Psoas muscle (tissue), 8 donors: ENCODE results near the gene MEG3. TPM values are rescaled to one million over a fixed set of nuclear protein-coding genes. Genes with fewer than 3 reads are reported as not detected.

Experiments used
- ATAC-seq, 4 donors: fragments of 200-7000 bp; cut with Tn5 transposase; one replicate each; pipeline ENCODE4 v1.9.1; 2020; ENCODE audit warnings: moderate library complexity in 3 of 4, mild to moderate bottlenecking in 2 of 4
- DNase-seq, 2 donors: peaks; one replicate each; pipeline ENCODE4 v3.0.0-alpha.2; 2020
- H3K27ac ChIP-seq: fragments of 200-600 bp; one replicate; pipeline ENCODE4 v1.8.0; 2022
- H3K27me3 ChIP-seq, 3 donors: fragments of 200-600 bp in 1 of 3; one replicate each; pipeline versions ENCODE4 v1.6.1 to v1.8.0; 2013 to 2022; ENCODE audit warnings: low read length in 2 of 3, mild to moderate bottlenecking in 2 of 3, moderate library complexity in 1 of 3; ENCODE audit not compliant: insufficient read depth in 3 of 3
- H3K36me3 ChIP-seq, 2 donors: fragments of 200-600 bp in 1 of 2; one replicate each; pipeline versions ENCODE4 v1.6.1 to v1.8.0; 2013 to 2022; ENCODE audit warnings: low read depth in 1 of 2, mild to moderate bottlenecking in 1 of 2, moderate library complexity in 1 of 2; ENCODE audit not compliant: insufficient read depth in 1 of 2
- H3K4me1 ChIP-seq: fragments of 200-600 bp; one replicate; pipeline ENCODE4 v1.8.0; 2022
- H3K4me3 ChIP-seq: fragments of 200-600 bp; one replicate; pipeline ENCODE4 v1.8.0; 2022; ENCODE audit warnings: mild to moderate bottlenecking
- H3K9me3 ChIP-seq: fragments of 200-600 bp; one replicate; pipeline ENCODE4 v1.8.0; 2022
- CTCF ChIP-seq: fragments of 200-600 bp; IDR thresholded peaks from one replicate; pipeline ENCODE4 v1.8.0; 2022; ENCODE audit warnings: antibody characterized with exemption
- WGBS, 3 donors: extraction: QIAGEN DNeasy Blood & Tissue Kit; methylation state at CpG; one replicate each; pipeline versions ENCODE4 v1.1.6 to v1.1.7; 2013; 5-methylcytosine and 5-hydroxymethylcytosine counted together
- intact Hi-C, 2 donors: fragments of 100-400 bp; cut with DNase I; formaldehyde crosslinking; loops; one replicate each; pipeline versions ENCODE4 v1.11.0 to v1.14.2; 2022
- polyA plus RNA-seq, 3 donors: library from polyadenylated mRNA; stranded (reverse); fragments of 200-250 nt; gene quantifications; one replicate each; pipeline ENCODE4 v1.2.3, GENCODE V29; 2013
- total RNA-seq, 4 donors: library from RNA; stranded (reverse); fragmentation: NEBNext Ultra II Directional in 2 of 4; extraction: Animal tissue kit (Norgen Biotek cat#: 25700) in 2 of 4; gene quantifications; one replicate each; pipeline versions ENCODE4 v1.2.1 to v1.2.4, GENCODE V29; 2021 to 2023
- donor health status: healthy with polysubstance abuse.
- donor health status: DM: no; HTN: no; CAD: no; lungs with moderate emphysema.
- donor health status: Bipolar disorder and iron deficiency.
- donor health status: healthy.
- donor health status: DM: yes; HTN: yes; CAD: no.
- donor health status: DM: no; HTN: no; CAD: no.
- donor health status: DM: no; HTN: no; CAD: no.
- donor health status: DM: yes; HTN: yes; CAD: no.

The MEG3 gene
- total and polyA plus RNA-seq, 7 donors: 17.8 to 52.6 (median 24.9) TPM

- 92 to 94% (median 94%) methylated on average over 5 of the region's 5 CpGs for WGBS, 3 donors
- H3K27ac ChIP-seq: no peak overlapping the region
- intact Hi-C loops: loop anchor here in 1 of 2 donors (5.0 kb wide), 1 partner anchor 773 kb away; no protein-coding TSS in a partner anchor
- H3K27me3 ChIP-seq: peaks cover 0 to 5% (median 3%) of the 10 kb centered on the region in 3 donors
- ATAC-seq: no peak
- H3K36me3 ChIP-seq: no peaks in the 10 kb centered on the region
- no peaks in the 10 kb centered on the region for H3K9me3 ChIP-seq
- peak in 1 of 2 donors; percentile 22 for DNase-seq
- H3K4me3 ChIP-seq: no peak overlapping the region
- no peak for TF ChIP-seq CTCF
- no peaks in the 10 kb centered on the region for H3K4me1 ChIP-seq
Observed at GRCh38 chr14:100854435-100854834, 28.5 kb downstream of the MEG3 start.

GRCh38 chr14:100855256-100855930, 29.5 kb downstream of the MEG3 start:
- intact Hi-C loops: no loop called here
- no peaks in the 10 kb centered on the region for H3K36me3 ChIP-seq
- no peak for TF ChIP-seq CTCF
- no peak overlapping the region for H3K27ac ChIP-seq
- DNase-seq (peak in 1 of 2 donors; percentile 17), ATAC-seq (no peak)
- no peaks in the 10 kb centered on the region for H3K9me3 ChIP-seq
- WGBS, 3 donors: 74 to 86% (median 78%) methylated on average over 18 of the region's 18 CpGs
- H3K27me3 ChIP-seq: peaks cover 0 to 5% (median 3%) of the 10 kb centered on the region in 3 donors
- H3K4me3 ChIP-seq: no peak overlapping the region
- H3K4me1 ChIP-seq: no peaks in the 10 kb centered on the region

- no peak for TF ChIP-seq CTCF
- intact Hi-C loops: no loop called here
- 81 to 89% (median 87%) methylated on average over 20 of the region's 20 CpGs for WGBS, 3 donors
- DNase-seq (peak in 1 of 2 donors; percentile 23), ATAC-seq (no peak)
- Histone ChIP-seq H3K4me1 (no peaks in the 10 kb centered on the region), H3K27me3 (peaks cover 0 to 5% (median 3%) of the 10 kb centered on the region in 3 donors), H3K4me3 (no peak overlapping the region), H3K9me3 (no peaks in the 10 kb centered on the region), H3K27ac (no peak overlapping the region), H3K36me3 (no peaks in the 10 kb centered on the region)
Observed at GRCh38 chr14:100856056-100856950, 30.4 kb downstream of the MEG3 start.

- Histone ChIP-seq H3K4me3 (no peak overlapping the region), H3K9me3 (no peaks in the 10 kb centered on the region), H3K4me1 (no peaks in the 10 kb centered on the region), H3K27ac (no peak overlapping the region), H3K27me3 (peaks cover 0 to 5% (median 3%) of the 10 kb centered on the region in 3 donors), H3K36me3 (no peaks in the 10 kb centered on the region)
- TF ChIP-seq CTCF: no peak
- intact Hi-C loops: no loop called here
- DNase-seq: peak in 1 of 2 donors; percentile 30
- ATAC-seq: no peak
- WGBS, 3 donors: 67 to 84% (median 73%) methylated on average over 14 of the region's 14 CpGs
Observed at GRCh38 chr14:100857233-100857922, 31.5 kb downstream of the MEG3 start.
